MCF 10A (cell line): Measurements from ENCODE around the gene PIK3C2B. TPM values are rescaled to one million over a fixed set of nuclear protein-coding genes. Genes with fewer than 3 reads are reported as not detected.

Source experiments
- BruUV-seq: library from RNA; stranded (reverse); fragments of 400-500 nt; replicated peaks from 2 replicates; lab custom pipeline; 2021; lab: Mats Ljungman, UMichigan
- CTCF ChIA-PET: fragments of 300-600 bp; sonication (Branson Sonifier 250); formaldehyde crosslinking; extraction: SDS; loops from one replicate; lab custom pipeline; 2021; ENCODE audit warnings: antibody characterized with exemption, inconsistent platforms; lab: Yijun Ruan, JAX
- POLR2A ChIA-PET: fragments of 300-600, 350-650 bp; sonication (Branson Sonifier 250); formaldehyde crosslinking; extraction: SDS; loops from one replicate; lab custom pipeline; 2020; ENCODE audit warnings: antibody characterized with exemption, inconsistent platforms; lab: Yijun Ruan, JAX
- DNase-seq: peaks from one replicate; pipeline ENCODE4 v3.0.0-alpha.2; 2018; ENCODE audit not compliant: unreplicated experiment
- H3K27ac Mint-ChIP-seq: one replicate; pipeline ENCODE4 v1.8.0; 2022; ENCODE audit warnings: mild to moderate bottlenecking, low read depth, mixed read lengths; ENCODE audit not compliant: unreplicated experiment
- H3K27me3 Mint-ChIP-seq: one replicate; pipeline ENCODE4 v1.8.0; 2022; ENCODE audit warnings: mixed read lengths; ENCODE audit not compliant: insufficient read depth, unreplicated experiment
- H3K36me3 Mint-ChIP-seq: one replicate; pipeline ENCODE4 v1.8.0; 2022; ENCODE audit warnings: mild to moderate bottlenecking, moderate library complexity, mixed read lengths; ENCODE audit not compliant: insufficient read depth, unreplicated experiment
- H3K4me1 Mint-ChIP-seq: one replicate; pipeline ENCODE4 v1.8.0; 2022; ENCODE audit warnings: mixed read lengths; ENCODE audit not compliant: insufficient read depth, unreplicated experiment
- H3K4me3 Mint-ChIP-seq: one replicate; pipeline ENCODE4 v1.8.0; 2022; ENCODE audit warnings: mild to moderate bottlenecking, moderate library complexity, mixed read lengths; ENCODE audit not compliant: unreplicated experiment
- H3K9me3 Mint-ChIP-seq: one replicate; pipeline ENCODE4 v1.8.0; 2022; ENCODE audit warnings: mixed read lengths; ENCODE audit not compliant: unreplicated experiment
- CTCF ChIP-seq: fragments of 200-600 bp; IDR thresholded peaks from one replicate; pipeline ENCODE4 v1.8.0; 2022; ENCODE audit warnings: antibody characterized with exemption, mild to moderate bottlenecking; ENCODE audit not compliant: unreplicated experiment
- intact Hi-C: fragments of 100-400 bp; cut with micrococcal nuclease; formaldehyde crosslinking; loops from 2 replicates; pipeline ENCODE4 v1.14.1; 2022
- total RNA-seq: library from RNA; stranded (reverse); gene quantifications from 2 replicates; pipeline ENCODE4 v1.2.3, GENCODE V29; 2022

Gene PIK3C2B
- total RNA-seq, 1 experiment from 2014 or later = 3.4 TPM

GRCh38 chr1:204505674-204506200, 11.1 kb upstream of the PIK3C2B start:
- intact Hi-C loops = loop anchor here (1.0 kb wide), 2 partner anchors 247 to 302 kb away; no protein-coding TSS in a partner anchor
- Mint-ChIP-seq H3K4me1 (peaks cover 29% of the 10 kb centered on the region), H3K27ac (peak overlapping the region; percentile 90), H3K27me3 (no peaks in the 10 kb centered on the region), H3K9me3 (no peaks in the 10 kb centered on the region), H3K4me3 (peak overlapping the region; percentile 77), H3K36me3 (peaks cover 23% of the 10 kb centered on the region)
- POLR2A ChIA-PET = interaction anchor here (0.7 to 5.9 kb wide), 30 partner anchors 10 to 988 kb away, joined by 3 to 232 read pairs (median 10); partner anchors contain the start of genes ETNK2, MDM4, PIK3C2B and PLEKHA6
- no peak for DNase-seq
- CTCF ChIA-PET = interaction anchor here (0.6 to 20.9 kb wide), 22 partner anchors 10 to 820 kb away, joined by 3 to 1125 read pairs (median 4); partner anchors contain the start of genes MDM4 and PIK3C2B
- no peak for TF ChIP-seq CTCF
- BruUV-seq = no TSS peak

DNA sequence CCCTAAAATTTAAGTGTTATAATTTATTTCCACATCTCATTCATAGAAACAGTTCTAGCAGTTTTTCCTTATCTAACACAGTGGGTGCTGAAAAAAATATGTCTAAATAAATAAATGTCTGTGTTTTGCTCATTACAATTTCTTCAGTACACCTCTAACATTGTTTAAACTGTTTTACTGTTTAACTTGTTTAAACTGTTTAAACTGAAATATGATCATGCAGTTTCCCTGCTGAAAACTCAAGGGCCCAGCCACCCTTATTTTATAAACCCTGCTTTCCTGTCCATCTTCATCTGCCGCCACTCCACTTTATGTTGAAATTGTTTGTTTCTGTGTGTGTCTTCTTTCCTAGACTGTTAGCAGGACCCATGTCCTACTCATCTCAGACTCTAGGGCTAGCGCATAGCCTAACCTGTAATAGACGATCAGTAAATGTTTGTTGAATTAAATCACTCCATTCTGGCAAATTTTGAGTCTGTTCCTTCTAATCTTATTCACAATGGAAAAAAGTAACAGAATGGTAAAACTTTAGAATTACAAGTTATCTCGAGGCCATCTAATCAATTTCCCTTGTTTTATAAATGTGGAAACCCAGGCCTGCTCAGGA, 9.4 kb upstream of the PIK3C2B start:
- TF ChIP-seq CTCF = no peak
- BruUV-seq = no TSS peak
- POLR2A ChIA-PET = interaction anchor here (0.8 to 5.9 kb wide), 13 partner anchors 10 to 303 kb away, joined by 3 to 232 read pairs (median 6); partner anchors contain the start of genes MDM4 and PIK3C2B
- intact Hi-C loops = loop anchor here (1.0 to 2.0 kb wide), 7 partner anchors 65 to 341 kb away; partner anchors contain the start of gene PPP1R15B
- no peak for DNase-seq
- Mint-ChIP-seq H3K4me1 (peaks cover 29% of the 10 kb centered on the region), H3K9me3 (no peaks in the 10 kb centered on the region), H3K27ac (no peak overlapping the region), H3K27me3 (no peaks in the 10 kb centered on the region), H3K4me3 (no peak overlapping the region), H3K36me3 (peaks cover 23% of the 10 kb centered on the region)
- CTCF ChIA-PET = interaction anchor here (0.6 to 20.9 kb wide), 48 partner anchors 10 to 1149 kb away, joined by 3 to 1125 read pairs (median 5); partner anchors contain the start of genes MDM4 and PIK3C2B

GRCh38 chr1:204503122-204503912, 8.7 kb upstream of the PIK3C2B start:
- no peaks in the 10 kb centered on the region for H3K9me3 Mint-ChIP-seq
- ChIA-PET POLR2A (interaction anchor here (0.6 to 2.1 kb wide), 19 partner anchors 9 to 507 kb away, joined by 3 to 31 read pairs (median 6); partner anchors contain the start of genes MDM4 and PIK3C2B), CTCF (interaction anchor here (0.6 to 20.9 kb wide), 58 partner anchors 9 to 945 kb away, joined by 3 to 1125 read pairs (median 4); partner anchors contain the start of genes KISS1, MDM4 and PIK3C2B)
- no peak overlapping the region for H3K4me3 Mint-ChIP-seq
- no peak overlapping the region for H3K27ac Mint-ChIP-seq
- no TSS peak for BruUV-seq
- peak; percentile 89 for DNase-seq
- no peaks in the 10 kb centered on the region for H3K27me3 Mint-ChIP-seq
- peak; percentile 94 for TF ChIP-seq CTCF
- intact Hi-C loops = loop anchor here (1.0 to 2.0 kb wide), 7 partner anchors 65 to 341 kb away; partner anchors contain the start of gene PPP1R15B
- H3K36me3 Mint-ChIP-seq = peaks cover 23% of the 10 kb centered on the region
- H3K4me1 Mint-ChIP-seq = peaks cover 29% of the 10 kb centered on the region
